NCI-H146 treated with DMSO at 0.1 percent for 48 hours (cell line): ENCODE data around the gene BFSP1.

Source experiments
- DNase-seq: peaks from one replicate; lab custom pipeline; 2025; ENCODE audit not compliant: unreplicated experiment; lab: John Stamatoyannopoulos, UW

BFSP1 gene

DNA sequence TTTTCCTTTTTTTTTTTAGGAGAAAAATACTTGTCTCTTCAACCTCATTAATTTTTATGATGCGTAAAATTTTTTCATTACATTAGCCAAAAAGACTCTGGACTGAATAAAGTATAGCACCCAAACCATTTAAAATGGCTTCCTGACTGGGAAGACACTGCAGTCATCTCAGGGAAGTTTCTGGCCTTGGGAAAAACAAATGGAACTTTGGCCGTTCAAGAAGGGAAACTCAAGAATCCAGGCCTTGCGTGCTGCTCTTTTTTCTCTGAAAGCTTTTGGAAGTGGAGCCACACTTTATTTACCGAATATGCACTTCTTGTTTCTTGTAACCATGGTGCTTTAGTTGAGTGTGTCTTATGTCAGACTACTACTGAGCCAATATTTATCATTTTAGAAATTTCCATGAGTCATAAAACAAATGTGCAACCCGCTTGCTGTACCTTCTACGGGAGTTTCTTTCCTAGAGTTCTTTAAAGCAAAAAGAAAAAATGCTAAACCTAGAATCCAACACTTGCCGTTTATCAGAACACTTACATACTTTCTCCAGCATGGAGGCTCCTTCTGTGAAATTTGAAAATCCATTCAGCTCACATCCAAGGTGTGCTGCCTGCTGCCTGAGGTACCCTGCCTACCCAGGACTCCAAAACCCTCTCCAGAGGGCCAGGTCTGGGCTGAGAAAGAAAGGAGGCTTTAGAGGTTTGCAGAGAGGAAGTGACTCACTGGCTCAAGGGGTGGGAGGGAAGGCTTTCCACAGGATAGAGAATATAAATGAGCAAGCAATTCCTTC lies 27.2 kb upstream of the BFSP1 start:
- DNase-seq, result no peak

- no peak for DNase-seq
These were observed 26.5 kb upstream of the BFSP1 start for GRCh38 chr20:17557675-17558006.

GRCh38 chr20:17556837-17557674 lies 25.9 kb upstream of the BFSP1 start:
- DNase-seq, result no peak

DNA sequence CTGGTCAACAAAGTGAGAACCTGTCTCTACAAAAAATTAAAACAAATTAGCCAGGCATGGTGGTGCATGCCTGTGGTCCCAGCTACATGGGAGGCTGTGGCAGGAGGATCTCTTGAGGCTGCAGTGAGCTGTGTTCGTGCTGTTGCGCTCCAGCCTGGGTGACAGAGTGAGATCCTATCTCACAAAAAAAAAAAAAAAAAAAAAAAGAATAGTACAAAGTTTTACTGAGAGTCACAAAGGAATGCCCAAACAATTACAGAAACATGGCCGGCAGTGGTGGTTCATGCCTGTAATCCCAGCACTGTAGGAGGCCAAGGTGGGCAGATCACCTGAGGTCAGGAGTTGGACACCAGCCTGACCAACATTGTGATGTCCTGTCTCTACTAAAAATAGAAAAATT lies 23.9 kb upstream of the BFSP1 start:
- no peak for DNase-seq

- no peak for DNase-seq
These were observed 18.0 kb upstream of the BFSP1 start for GRCh38 chr20:17549131-17549530.

DNA sequence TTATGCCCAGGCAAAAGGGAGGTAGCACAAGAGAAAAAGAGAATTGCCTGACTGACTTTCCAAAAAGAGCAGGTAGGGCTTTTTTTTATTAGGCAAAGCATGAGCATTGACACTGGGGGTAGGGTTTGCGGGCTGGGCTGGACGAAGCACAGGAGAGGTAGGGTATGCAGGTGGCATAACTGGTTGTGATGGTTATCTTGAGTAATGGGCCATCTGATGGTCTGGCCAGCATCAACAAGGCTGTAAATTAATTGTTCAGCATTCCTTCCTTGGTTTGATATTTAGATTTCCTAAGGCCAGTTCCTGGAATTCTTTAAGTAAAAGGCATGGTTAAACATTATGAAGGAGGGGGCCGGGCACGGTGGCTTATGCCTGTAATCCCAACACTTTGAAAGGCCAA lies 13.9 kb upstream of the BFSP1 start:
- no peak for DNase-seq

GRCh38 chr20:17543531-17544131 lies 12.5 kb upstream of the BFSP1 start:
- no peak for DNase-seq

GRCh38 chr20:17542993-17543412 lies 11.8 kb upstream of the BFSP1 start:
- no peak for DNase-seq

- no peak for DNase-seq
These were observed 11.3 kb upstream of the BFSP1 start for GRCh38 chr20:17542481-17542880.

DNA sequence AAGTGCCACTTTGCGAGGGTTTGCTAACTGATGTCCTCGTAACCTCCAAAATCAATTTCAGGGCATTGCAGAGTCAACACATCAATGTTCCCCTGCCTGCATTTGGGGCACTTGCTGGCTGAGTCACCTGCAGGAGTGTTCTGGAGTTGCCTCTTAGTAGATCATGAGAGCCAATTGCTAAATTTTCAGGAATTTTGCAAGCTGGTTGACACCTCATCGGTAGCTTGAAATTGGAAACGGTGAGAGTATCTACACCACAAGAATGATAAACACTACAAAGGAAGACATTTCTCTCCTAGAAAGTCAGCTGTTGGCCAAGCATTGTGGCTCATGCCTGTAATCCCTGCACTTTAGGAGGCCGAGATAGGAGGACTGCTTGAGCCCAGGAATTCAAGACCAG lies 10.8 kb upstream of the BFSP1 start:
- no peak for DNase-seq

GRCh38 chr20:17541596-17541995 lies 10.4 kb upstream of the BFSP1 start:
- DNase-seq, result no peak

GRCh38 chr20:17538517-17539170 lies 7.5 kb upstream of the BFSP1 start:
- no peak for DNase-seq

GRCh38 chr20:17537959-17538358 lies 6.8 kb upstream of the BFSP1 start:
- DNase-seq, result no peak

DNA sequence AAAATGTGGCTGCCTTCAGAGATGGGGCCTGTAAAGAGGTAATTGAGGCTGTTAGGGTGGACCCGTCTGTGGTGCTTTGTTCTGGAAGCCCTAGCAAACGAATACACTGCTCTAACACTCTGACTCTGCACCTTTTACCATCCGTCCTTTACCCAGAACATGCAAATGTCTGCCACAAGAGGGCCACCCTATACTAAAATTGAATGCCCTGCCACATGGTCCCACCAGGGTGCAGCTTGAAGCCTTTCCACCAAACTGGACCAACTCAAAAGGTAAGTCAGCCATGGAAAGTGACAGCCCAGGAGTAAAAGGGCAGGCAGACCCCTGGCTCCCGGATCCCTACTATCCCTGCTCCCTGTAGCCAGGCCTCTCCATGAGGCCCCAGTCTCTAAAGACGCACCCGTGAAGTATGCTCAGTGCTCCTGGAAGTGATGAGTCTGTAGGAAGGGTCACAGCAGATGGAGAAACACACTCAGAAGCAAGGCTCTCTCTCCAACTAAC lies 5.8 kb upstream of the BFSP1 start:
- DNase-seq, result peak; percentile 65

- DNase-seq, result no peak
These were observed 2.9 kb upstream of the BFSP1 start for GRCh38 chr20:17534077-17534476.

DNA sequence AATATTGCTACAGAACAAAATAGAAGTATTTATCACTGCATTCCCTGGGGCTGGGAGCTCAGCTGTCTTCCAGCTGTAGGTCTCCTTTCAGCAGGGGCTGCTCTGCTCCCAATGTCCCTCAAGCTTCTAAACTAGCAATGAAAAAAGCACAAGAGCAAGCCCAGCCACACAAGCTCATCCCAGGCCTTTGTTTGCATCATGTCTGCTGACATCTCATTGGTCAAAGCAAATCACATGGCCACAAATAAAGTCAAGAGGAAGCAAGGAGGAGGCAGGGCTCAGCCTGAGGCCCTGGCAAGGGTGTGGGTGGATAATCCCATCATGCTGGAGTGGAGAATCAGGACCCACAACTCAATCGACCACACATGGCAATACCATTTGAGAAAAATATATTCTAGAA lies 2.2 kb upstream of the BFSP1 start:
- no peak for DNase-seq

DNA sequence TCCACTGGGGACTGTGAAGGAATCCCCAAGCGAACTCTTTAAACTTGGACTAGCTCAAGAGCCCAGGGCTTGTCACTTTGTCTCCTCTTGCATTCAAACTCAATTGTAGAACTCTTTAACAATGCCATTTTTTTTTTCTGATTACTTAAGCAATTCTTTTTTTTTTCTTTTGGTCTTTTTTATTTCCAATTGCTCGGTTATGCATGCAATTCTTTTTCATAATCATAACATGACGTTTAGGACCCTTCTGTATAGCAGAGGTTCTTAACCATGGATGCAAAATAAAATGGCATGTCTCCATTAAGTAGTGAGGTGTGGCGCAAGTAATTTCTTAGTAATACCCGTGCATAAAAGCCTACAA lies 466 bp upstream of the BFSP1 start:
- no peak for DNase-seq

GRCh38 chr20:17530153-17530552 lies 1.0 kb downstream of the BFSP1 start:
- DNase-seq, result no peak

- no peak for DNase-seq
These were observed 1.6 kb downstream of the BFSP1 start for GRCh38 chr20:17529586-17529985.

GRCh38 chr20:17525650-17526049 lies 5.5 kb downstream of the BFSP1 start:
- peak; percentile 4 for DNase-seq

DNA sequence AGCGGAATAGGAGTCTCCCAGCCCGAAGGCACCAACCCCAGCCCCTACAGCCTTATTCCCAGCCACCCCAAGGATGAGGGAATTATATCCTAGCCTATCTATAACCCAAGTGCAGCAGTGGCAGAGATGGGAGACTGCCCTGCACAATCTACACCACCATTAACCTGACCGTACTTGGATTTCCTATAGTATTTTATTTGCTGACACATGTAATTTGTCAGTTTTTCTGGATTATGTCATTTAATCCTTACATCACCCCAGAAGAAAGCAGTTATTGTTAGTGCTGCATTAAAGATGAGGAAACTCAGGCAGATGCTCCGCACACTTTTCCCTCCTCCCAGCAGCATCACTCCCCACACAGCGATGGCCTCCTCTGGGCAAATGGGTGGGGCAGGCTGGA lies 6.0 kb downstream of the BFSP1 start:
- no peak for DNase-seq
